IPS DF 6.9 (cell line): Measurements from ENCODE around the gene BIRC7.

Source experiments
- DNase-seq: peaks from one replicate; pipeline ENCODE4 v3.0.0-alpha.2; 2013; ENCODE audit warnings: low read depth, low spot score
- H3K27ac ChIP-seq: one replicate; pipeline ENCODE4 v1.5.1; 2013; ENCODE audit warnings: low read length, control low read depth
- H3K27me3 ChIP-seq: 2 replicates; pipeline ENCODE4 v1.6.1; 2013; ENCODE audit warnings: mild to moderate bottlenecking, low read length; ENCODE audit not compliant: control insufficient read depth, insufficient read depth
- H3K36me3 ChIP-seq: 2 replicates; pipeline ENCODE4 v1.6.1; 2013; ENCODE audit warnings: low read length; ENCODE audit not compliant: control insufficient read depth, insufficient read depth
- H3K4me1 ChIP-seq: 2 replicates; pipeline ENCODE4 v1.6.1; 2013; ENCODE audit warnings: low read length; ENCODE audit not compliant: control insufficient read depth, insufficient read depth
- H3K4me3 ChIP-seq: 2 replicates; pipeline ENCODE4 v1.5.1; 2013; ENCODE audit warnings: mild to moderate bottlenecking, low read length
- H3K9me3 ChIP-seq: 2 replicates; pipeline ENCODE4 v1.6.1; 2013; ENCODE audit warnings: low read length, inconsistent platforms; ENCODE audit not compliant: control insufficient read depth, insufficient read depth
- WGBS: extraction: QIAGEN DNeasy Blood & Tissue Kit; methylation state at CpG from one replicate; pipeline ENCODE4 v1.1.7; 2013; ENCODE audit warnings: mixed read lengths, missing lambda C conversion rate; ENCODE audit not compliant: insufficient read length, insufficient coverage; 5-methylcytosine and 5-hydroxymethylcytosine counted together

The BIRC7 gene

DNA sequence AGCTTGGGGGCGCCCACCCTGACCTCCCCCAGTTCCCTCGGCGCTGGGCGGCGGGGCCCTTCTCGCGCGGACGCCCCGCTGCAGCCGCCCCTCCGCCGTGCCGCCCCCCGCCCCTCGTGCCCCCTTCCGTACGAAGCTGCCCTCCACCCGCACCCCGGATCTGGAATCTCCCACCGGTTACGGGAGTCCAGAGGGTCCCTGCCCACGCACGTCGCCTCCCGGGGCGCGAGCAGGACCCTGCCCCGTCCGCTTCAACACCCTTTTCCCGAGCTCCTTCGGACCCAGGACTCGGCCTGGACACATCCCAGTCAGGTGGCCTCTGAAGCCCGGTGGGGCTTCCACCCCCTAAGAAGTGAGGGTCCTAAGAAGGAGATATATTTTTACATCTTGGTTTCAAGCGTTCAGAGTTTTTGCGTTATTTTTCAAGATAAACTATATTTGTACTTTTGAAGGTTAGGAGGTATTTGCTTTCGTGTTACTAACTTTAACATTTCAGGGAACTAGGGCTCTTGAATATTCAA, 37.4 kb downstream of the BIRC7 start:
- WGBS, result no CpG with 5 or more reads among the region's 37 CpGs
- Histone ChIP-seq H3K36me3 (peaks cover 16% of the 10 kb centered on the region), H3K4me1 (0 out of 2 replicates have a peak, but pooled peaks cover 1% of the 10 kb centered on the region), H3K4me3 (peak overlapping the region; percentile 82), H3K27me3 (no peaks in the 10 kb centered on the region), H3K27ac (no peak overlapping the region), H3K9me3 (no peaks in the 10 kb centered on the region)
- no peak for DNase-seq

DNA sequence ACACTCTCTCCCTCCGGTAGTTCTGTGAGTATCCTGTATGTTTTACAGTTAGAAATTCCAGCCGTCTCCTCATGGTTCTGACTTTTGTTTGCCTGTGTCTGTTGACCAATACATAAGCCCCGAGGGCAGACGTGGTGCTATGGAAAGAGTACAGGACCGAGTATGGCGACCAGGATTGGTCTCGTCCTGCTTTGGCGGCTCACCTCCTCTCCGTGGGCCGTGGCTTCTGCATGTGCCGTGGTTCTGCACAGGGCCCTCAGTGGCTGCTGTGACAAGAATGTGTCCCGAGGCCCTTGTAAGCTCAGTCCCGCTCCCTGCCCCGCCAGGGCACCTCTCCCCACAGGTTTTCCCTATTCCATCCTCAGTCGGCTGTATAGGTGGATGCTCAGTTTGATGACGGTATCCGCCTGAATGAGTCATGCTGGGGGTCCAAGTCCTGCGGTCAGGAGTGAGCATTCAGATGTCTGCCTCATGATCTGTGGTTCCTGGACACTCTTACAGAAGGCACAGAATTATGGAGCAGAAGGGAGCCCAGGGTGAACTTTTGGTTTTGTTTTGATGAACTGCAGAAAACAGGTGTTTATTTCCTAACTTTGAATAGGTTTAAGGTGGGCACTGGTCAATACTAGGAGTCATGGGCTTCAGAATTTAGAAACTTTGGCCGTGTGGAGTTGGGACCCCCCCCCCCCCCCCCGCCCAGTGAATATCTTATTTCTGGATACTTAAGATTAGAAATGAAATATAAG, 38.1 kb downstream of the BIRC7 start:
- Histone ChIP-seq H3K9me3 (no peaks in the 10 kb centered on the region), H3K4me1 (0 out of 2 replicates have a peak, but pooled peaks cover 1% of the 10 kb centered on the region), H3K4me3 (peak overlapping the region; percentile 82; the same call in 1 of the 2 replicates), H3K36me3 (peaks cover 19% of the 10 kb centered on the region), H3K27me3 (no peaks in the 10 kb centered on the region), H3K27ac (no peak overlapping the region)
- no peak for DNase-seq
- no CpG with 5 or more reads among the region's 20 CpGs for WGBS

DNA sequence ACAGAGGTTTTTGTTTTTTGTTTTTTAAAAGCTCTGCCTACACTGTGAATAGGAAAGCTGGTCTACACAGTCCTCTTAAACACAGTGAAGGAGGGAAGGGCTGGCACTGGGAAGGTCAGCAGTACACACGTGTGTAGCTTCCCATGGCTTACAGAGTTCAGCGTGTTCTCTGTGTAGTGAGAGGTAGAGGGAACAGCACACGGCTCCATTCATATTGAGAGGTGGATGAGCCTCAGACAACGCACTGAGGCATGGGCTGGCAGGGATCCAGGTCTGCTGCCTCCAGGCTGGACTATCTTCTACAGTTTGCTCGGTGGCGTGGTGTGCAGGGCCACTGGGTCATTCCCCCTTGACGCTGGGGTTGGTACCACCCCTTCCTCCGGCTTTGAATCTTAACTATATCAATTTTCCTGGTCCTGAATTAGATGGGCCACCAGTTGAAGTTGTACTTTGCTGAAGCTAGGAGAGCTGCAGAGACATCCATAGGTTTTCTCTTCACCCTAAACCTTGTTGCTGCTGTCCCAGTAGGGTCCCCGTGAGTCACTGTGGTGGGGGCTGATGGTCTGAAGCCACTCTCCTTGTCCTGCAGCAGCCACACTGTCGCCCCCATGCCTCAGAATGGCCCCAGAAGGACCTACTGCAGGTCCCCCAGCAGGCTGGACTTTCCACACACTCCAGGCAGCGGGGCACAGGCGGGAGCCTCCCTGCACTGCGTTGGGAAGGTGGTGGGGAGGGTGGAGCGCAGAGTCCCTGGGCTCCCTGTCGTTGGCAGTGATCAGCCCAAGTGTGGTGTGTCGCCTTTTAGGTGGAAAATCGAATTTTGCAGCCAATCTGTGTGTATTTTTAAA, 38.9 kb downstream of the BIRC7 start:
- no peaks in the 10 kb centered on the region for H3K9me3 ChIP-seq
- H3K36me3 ChIP-seq, result peaks cover 20% of the 10 kb centered on the region
- DNase-seq, result no peak
- no peaks in the 10 kb centered on the region for H3K27me3 ChIP-seq
- no peak overlapping the region for H3K27ac ChIP-seq
- H3K4me1 ChIP-seq, result 0 out of 2 replicates have a peak, but pooled peaks cover 1% of the 10 kb centered on the region
- H3K4me3 ChIP-seq, result no peak overlapping the region
- no CpG with 5 or more reads among the region's 17 CpGs for WGBS

DNA sequence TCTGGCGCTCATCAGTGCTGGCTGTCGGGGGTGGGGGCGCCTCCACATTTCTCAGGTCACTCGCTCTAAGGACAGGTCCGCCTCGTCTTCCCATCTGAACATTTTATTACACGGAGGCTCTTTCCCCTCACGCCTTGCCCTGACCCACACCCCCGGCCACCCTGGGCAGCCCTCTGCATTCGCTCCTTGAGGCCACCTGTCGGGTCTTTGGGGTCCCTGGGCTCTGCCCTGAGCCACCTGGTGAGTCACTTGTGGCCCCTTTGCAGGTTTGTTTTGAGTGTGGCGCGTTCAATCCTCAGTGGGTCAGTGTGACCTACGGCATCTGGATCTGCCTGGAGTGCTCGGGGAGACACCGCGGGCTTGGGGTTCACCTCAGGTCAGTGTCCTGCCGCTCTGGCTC, 40.1 kb downstream of the BIRC7 start:
- H3K27ac ChIP-seq, result no peak overlapping the region
- DNase-seq, result no peak
- no peak overlapping the region for H3K4me3 ChIP-seq
- no peaks in the 10 kb centered on the region for H3K27me3 ChIP-seq
- peaks cover 23% of the 10 kb centered on the region for H3K36me3 ChIP-seq
- WGBS, result no CpG with 5 or more reads among the region's 18 CpGs
- H3K4me1 ChIP-seq, result 0 out of 2 replicates have a peak, but pooled peaks cover 1% of the 10 kb centered on the region
- H3K9me3 ChIP-seq, result no peaks in the 10 kb centered on the region

DNA sequence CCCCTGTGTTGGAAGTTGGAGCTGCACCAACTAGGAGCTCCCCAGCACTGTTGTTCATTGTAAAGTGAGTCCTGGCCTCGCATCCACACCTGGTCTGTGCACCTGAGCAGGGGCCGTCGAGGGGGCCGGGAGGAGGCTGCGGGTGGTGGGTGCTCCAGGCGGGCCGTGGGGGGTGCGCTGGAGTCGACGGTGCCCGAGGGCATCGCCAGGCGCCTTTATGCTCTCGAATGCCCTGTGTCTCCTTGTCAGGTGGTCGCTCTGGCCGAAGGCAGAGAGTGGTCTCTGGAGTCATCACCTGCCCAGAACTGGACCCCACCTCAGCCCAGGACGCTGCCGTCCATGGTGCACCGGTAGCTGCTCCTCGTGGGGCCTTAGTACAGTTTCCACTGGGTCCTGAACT, 41.3 kb downstream of the BIRC7 start:
- WGBS, result no CpG with 5 or more reads among the region's 20 CpGs
- Histone ChIP-seq H3K27ac (no peak overlapping the region), H3K27me3 (no peaks in the 10 kb centered on the region), H3K4me3 (no peak overlapping the region), H3K36me3 (peaks cover 23% of the 10 kb centered on the region), H3K9me3 (no peaks in the 10 kb centered on the region), H3K4me1 (0 out of 2 replicates have a peak, but pooled peaks cover 1% of the 10 kb centered on the region)
- no peak for DNase-seq

DNA sequence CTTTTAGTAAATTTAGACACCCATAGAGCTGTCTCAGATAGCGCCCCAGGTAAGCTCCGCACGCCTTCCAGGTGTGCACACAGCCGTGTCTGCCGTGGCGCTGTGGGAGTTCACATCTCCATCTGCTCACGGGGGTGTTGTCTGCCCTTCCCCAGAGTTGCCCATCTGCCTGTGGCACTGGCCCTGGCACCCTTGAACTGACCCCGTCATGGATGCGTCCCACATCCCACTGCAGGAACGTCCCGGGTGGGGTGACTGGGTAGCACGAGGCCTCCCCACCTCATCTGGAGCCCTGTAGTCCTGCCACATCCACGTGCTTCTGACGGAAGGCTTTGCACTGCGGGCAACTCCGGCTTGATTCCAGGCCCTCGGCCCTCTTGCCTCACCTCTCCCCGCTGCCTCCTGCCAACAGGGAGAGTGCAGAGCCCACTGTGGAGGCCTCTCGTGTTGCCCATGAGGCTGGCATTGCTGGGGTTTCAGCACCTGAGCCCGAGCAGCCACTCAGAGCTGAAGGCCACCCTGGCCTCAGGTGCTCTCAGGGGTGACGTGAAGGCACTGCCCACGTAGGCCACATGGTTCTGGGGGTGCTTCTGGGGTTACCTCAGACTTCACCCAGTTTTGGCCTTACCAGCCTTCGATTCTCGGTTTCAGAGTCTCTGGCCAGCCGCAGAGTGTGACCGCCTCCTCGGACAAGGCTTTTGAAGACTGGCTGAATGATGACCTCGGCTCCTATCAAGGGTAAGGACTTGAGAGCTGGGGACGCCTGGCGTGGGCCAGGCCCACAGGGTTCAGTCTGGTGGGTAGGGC, 42.0 kb downstream of the BIRC7 start:
- Histone ChIP-seq H3K4me1 (0 out of 2 replicates have a peak, but pooled peaks cover 1% of the 10 kb centered on the region), H3K4me3 (no peak overlapping the region), H3K36me3 (peaks cover 23% of the 10 kb centered on the region), H3K9me3 (no peaks in the 10 kb centered on the region), H3K27me3 (no peaks in the 10 kb centered on the region), H3K27ac (no peak overlapping the region)
- no peak for DNase-seq
- WGBS, result no CpG with 5 or more reads among the region's 30 CpGs

DNA sequence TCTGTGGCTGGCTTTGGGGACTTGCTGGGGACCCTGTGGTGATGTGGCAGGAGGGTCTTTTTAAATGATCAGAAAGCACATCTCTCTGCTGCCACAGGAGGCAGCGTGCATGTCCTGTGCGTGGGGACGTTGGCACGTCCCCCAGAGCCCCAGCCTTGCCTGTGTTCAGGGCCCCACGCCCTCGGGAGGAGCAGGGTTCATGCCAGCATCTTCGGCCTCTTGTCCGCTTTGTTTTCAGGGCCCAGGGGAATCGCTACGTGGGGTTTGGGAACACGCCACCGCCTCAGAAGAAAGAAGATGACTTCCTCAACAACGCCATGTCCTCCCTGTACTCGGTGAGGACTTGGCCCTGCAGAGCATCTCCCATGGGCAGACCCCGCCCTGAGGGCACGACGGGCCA, 43.0 kb downstream of the BIRC7 start:
- 0 out of 2 replicates have a peak, but pooled peaks cover 1% of the 10 kb centered on the region for H3K4me1 ChIP-seq
- no peak for DNase-seq
- H3K27me3 ChIP-seq, result no peaks in the 10 kb centered on the region
- no peak overlapping the region for H3K27ac ChIP-seq
- H3K36me3 ChIP-seq, result peaks cover 32% of the 10 kb centered on the region
- WGBS, result no CpG with 5 or more reads among the region's 17 CpGs
- no peak overlapping the region for H3K4me3 ChIP-seq
- no peaks in the 10 kb centered on the region for H3K9me3 ChIP-seq

DNA sequence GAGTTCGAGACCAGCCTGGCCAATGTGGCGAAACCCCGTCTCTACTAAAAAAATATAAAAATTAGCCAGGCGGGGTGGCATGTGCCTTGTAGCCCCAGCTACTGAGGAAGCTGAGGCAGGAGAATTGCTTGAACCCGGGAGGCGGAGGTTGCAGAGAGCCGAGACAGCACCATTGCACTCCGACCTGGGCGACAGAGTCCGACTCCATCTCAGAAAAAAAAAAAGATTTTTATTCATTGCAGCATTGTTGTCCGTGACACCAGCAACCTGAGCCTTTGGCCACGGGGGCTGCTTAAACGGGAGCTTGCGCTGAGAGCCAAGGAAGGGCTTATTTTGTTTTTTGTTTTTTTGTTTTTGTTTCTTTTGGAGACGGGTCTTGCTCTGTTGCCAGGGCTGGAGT, 44.2 kb downstream of the BIRC7 start:
- no CpG with 5 or more reads among the region's 15 CpGs for WGBS
- no peaks in the 10 kb centered on the region for H3K4me1 ChIP-seq
- no peak overlapping the region for H3K4me3 ChIP-seq
- DNase-seq, result no peak
- no peaks in the 10 kb centered on the region for H3K27me3 ChIP-seq
- no peak overlapping the region for H3K27ac ChIP-seq
- peaks cover 36% of the 10 kb centered on the region for H3K36me3 ChIP-seq
- no peaks in the 10 kb centered on the region for H3K9me3 ChIP-seq

DNA sequence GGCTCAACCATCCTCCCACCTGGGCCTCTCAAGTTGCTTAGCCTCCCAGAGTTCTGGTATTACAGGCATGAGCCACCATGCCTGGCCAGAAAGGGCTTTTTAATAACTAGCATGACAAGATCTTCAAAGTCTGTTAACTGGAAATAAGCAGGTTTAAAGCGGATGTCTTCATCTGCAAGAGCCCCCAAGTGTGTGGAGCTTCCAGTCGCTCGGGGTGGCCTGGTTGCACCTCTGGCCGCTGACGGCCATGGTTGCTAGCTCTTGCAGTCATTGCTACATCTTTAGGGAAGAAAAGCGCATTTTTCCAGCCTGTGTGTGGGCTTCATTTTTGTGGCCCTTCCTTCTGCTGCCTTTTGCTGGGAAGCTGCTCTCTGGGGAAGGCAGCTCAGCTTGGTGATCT, 44.7 kb downstream of the BIRC7 start:
- H3K4me3 ChIP-seq, result no peak overlapping the region
- no peaks in the 10 kb centered on the region for H3K9me3 ChIP-seq
- peaks cover 38% of the 10 kb centered on the region for H3K36me3 ChIP-seq
- no peaks in the 10 kb centered on the region for H3K27me3 ChIP-seq
- no peaks in the 10 kb centered on the region for H3K4me1 ChIP-seq
- H3K27ac ChIP-seq, result no peak overlapping the region
- no peak for DNase-seq
- WGBS, result no CpG with 5 or more reads among the region's 6 CpGs
